HCT116 (cell line): Measurements from ENCODE around the gene METTL21C. TPM values are rescaled to one million over a fixed set of nuclear protein-coding genes. Genes with fewer than 3 reads are reported as not detected.

ENCODE experiments used
- ATAC-seq: fragments of 200-7000 bp; cut with Tn5 transposase; 2 replicates; pipeline ENCODE4 v1.9.1; 2020; ENCODE audit warnings: mild to moderate bottlenecking, moderate library complexity
- BruUV-seq: library from RNA; stranded (reverse); fragments of 400-500 nt; replicated peaks from 2 replicates; lab custom pipeline; 2021; lab: Mats Ljungman, UMichigan
- CTCF ChIA-PET: fragments of 300-600 bp; sonication (Branson Sonifier 250); formaldehyde crosslinking; loops from one replicate; lab custom pipeline; 2021; ENCODE audit warnings: antibody characterized with exemption; lab: Charles Lee
- POLR2A ChIA-PET: fragments of 300-600, 350-600 bp; sonication (Branson Sonifier 250); formaldehyde crosslinking; loops from one replicate; lab custom pipeline; 2021; ENCODE audit warnings: antibody characterized with exemption; lab: Charles Lee
- RAD21 ChIA-PET, 2 experiments: fragments of 300-600 bp; sonication (Branson Sonifier 250); formaldehyde crosslinking; loops; one replicate each; lab custom pipeline; 2023; ENCODE audit warnings: low total read pairs in 2 of 2; ENCODE audit not compliant: uncharacterized antibody in 2 of 2, unreplicated experiment in 2 of 2, low non-redundant PET in 1 of 2; lab: Charles Lee
- DNase-seq: peaks from one replicate; pipeline ENCODE4 v3.0.0-alpha.2; 2010; ENCODE audit warnings: low read depth, low spot score
- H2AFZ ChIP-seq: fragments of 200-600 bp; shearing (Covaris generic), sonication (generic); 2 replicates; pipeline ENCODE4 v1.6.1; 2017; ENCODE audit warnings: low read depth, mixed run types, mixed read lengths, antibody characterized with exemption, low read length; ENCODE audit not compliant: poor library complexity, severe bottlenecking
- H3K27ac ChIP-seq: 2 replicates; pipeline ENCODE4 v1.5.1; 2012; ENCODE audit warnings: low read depth, low read length
- H3K27me3 ChIP-seq: fragments of 200-600 bp; sonication (generic); 2 replicates; pipeline ENCODE4 v1.6.1; 2016; ENCODE audit warnings: mixed run types, low read length, mixed read lengths; ENCODE audit not compliant: insufficient read depth
- H3K36me3 ChIP-seq, 2 experiments: fragments of 200-500 bp in 1 of 2; fragments of 200-600 bp in 1 of 2; sonication (Bioruptor generic) in 1 of 2; sonication (generic) in 1 of 2; 2 replicates each; pipeline versions ENCODE4 v1.5.1 to v1.6.1; 2014 to 2016; ENCODE audit warnings: low read length in 2 of 2, inconsistent platforms in 1 of 2, mixed read lengths in 1 of 2, mixed run types in 1 of 2; ENCODE audit not compliant: insufficient read depth in 2 of 2, control insufficient read depth in 1 of 2
- H3K4me1 ChIP-seq, 2 experiments: fragments of 200-600 bp in 1 of 2; sonication (generic) in 1 of 2; 2 replicates each; pipeline versions ENCODE4 v1.5.1 to v1.6.1; 2012 to 2017; ENCODE audit warnings: low read length in 2 of 2, inconsistent platforms in 1 of 2, mild to moderate bottlenecking in 1 of 2, mixed read lengths in 1 of 2, mixed run types in 1 of 2, moderate library complexity in 1 of 2; ENCODE audit not compliant: insufficient read depth in 2 of 2, control insufficient read depth in 1 of 2
- H3K4me2 ChIP-seq: fragments of 200-600 bp; sonication (generic); 2 replicates; pipeline ENCODE4 v1.6.1; 2017; ENCODE audit warnings: mixed run types, low read length, mixed read lengths
- H3K4me3 ChIP-seq, 2 experiments: fragments of 200-600 bp in 1 of 2; sonication (generic) in 1 of 2; replicated peaks in 1 of 2; 2 replicates each; pipeline ENCODE4 v1.5.1; 2011 to 2016; ENCODE audit warnings: low read length in 2 of 2, control low read depth in 1 of 2, low read depth in 1 of 2, mild to moderate bottlenecking in 1 of 2, mixed read lengths in 1 of 2, mixed run types in 1 of 2
- H3K79me2 ChIP-seq: fragments of 200-600 bp; sonication (generic); 2 replicates; pipeline ENCODE4 v1.6.1; 2017; ENCODE audit warnings: mild to moderate bottlenecking, mixed run types, low read length, moderate library complexity, mixed read lengths; ENCODE audit not compliant: insufficient read depth
- H3K9ac ChIP-seq: fragments of 200-600 bp; sonication (generic); 2 replicates; pipeline ENCODE4 v1.6.1; 2016; ENCODE audit warnings: low read length, mixed read lengths
- H3K9me2 ChIP-seq: fragments of 200-600 bp; sonication (generic), shearing (Covaris generic); 2 replicates; pipeline ENCODE4 v1.6.1; 2017; ENCODE audit warnings: mixed run types, mild to moderate bottlenecking, moderate library complexity; ENCODE audit not compliant: insufficient read depth
- H3K9me3 ChIP-seq, 2 experiments: fragments of 200-500 bp in 1 of 2; fragments of 200-600 bp in 1 of 2; sonication (Bioruptor generic) in 1 of 2; sonication (generic) in 1 of 2; 2 replicates each; pipeline ENCODE4 v1.6.1; 2014 to 2017; ENCODE audit warnings: low read length in 2 of 2, mixed read lengths in 2 of 2, inconsistent platforms in 1 of 2, low read depth in 1 of 2, mild to moderate bottlenecking in 1 of 2, mixed run types in 1 of 2, moderate library complexity in 1 of 2; ENCODE audit not compliant: control insufficient read depth in 1 of 2, insufficient read depth in 1 of 2
- H4K20me1 ChIP-seq: fragments of 200-600 bp; sonication (generic), shearing (Covaris generic); 2 replicates; pipeline ENCODE4 v1.6.1; 2017; ENCODE audit warnings: mixed run types, mild to moderate bottlenecking, moderate library complexity; ENCODE audit not compliant: insufficient read depth
- CBX3 ChIP-seq: IDR thresholded peaks from 2 replicates; pipeline ENCODE4 v1.6.1; 2012; ENCODE audit warnings: low read depth
- EZH2 ChIP-seq: fragments of 200-600 bp; sonication (generic); IDR thresholded peaks from 2 replicates; pipeline ENCODE4 v1.6.1; 2017; ENCODE audit warnings: antibody characterized with exemption, mixed run types
- EZH2phosphoT487 ChIP-seq: fragments of 200-600 bp; IDR thresholded peaks from 2 replicates; pipeline ENCODE4 v1.6.1; 2018; ENCODE audit warnings: antibody characterized with exemption, borderline replicate concordance
- POLR2AphosphoS5 ChIP-seq: IDR thresholded peaks from 2 replicates; pipeline ENCODE4 v1.6.1; 2011; ENCODE audit warnings: mild to moderate bottlenecking, low read depth, low read length, moderate library complexity
- RAD21 ChIP-seq: IDR thresholded peaks from 2 replicates; pipeline ENCODE4 v1.6.1; 2012; ENCODE audit warnings: low read depth, mild to moderate bottlenecking
- ZBTB33 ChIP-seq: IDR thresholded peaks from 2 replicates; pipeline ENCODE4 v1.6.1; 2011; ENCODE audit warnings: mild to moderate bottlenecking, low read length, moderate library complexity; ENCODE audit not compliant: insufficient replicate concordance; ENCODE audit errors: extremely low read depth
- intact Hi-C: fragments of 100-400 bp; cut with micrococcal nuclease; formaldehyde crosslinking; loops from 2 replicates; pipeline ENCODE4 v1.10.0; 2022
- total RNA-seq: library from RNA; stranded (reverse); gene quantifications from one replicate; pipeline ENCODE4 v1.2.1, GENCODE V29; 2021; ENCODE audit not compliant: unreplicated experiment
- TF ChIP-seq, protein P1 (sequence below): IDR thresholded peaks from 2 replicates; pipeline ENCODE4 v1.6.1; 2012; ENCODE audit warnings: low read depth
- TF ChIP-seq, protein P2 (sequence below): IDR thresholded peaks from 2 replicates; pipeline ENCODE4 v1.6.1; 2012
- TF ChIP-seq, protein P3 (sequence below), 3 experiments: fragments of 200-600 bp in 1 of 3; sonication (generic) in 1 of 3; IDR thresholded peaks in 2 of 3; conservative IDR thresholded peaks in 1 of 3; 2 replicates each; pipeline ENCODE4 v1.5.1; 2012 to 2017; ENCODE audit warnings: low read depth in 2 of 3, low read length in 2 of 3, antibody characterized with exemption in 1 of 3, borderline replicate concordance in 1 of 3, control low read depth in 1 of 3, mild to moderate bottlenecking in 1 of 3, mixed read lengths in 1 of 3, mixed run types in 1 of 3, moderate library complexity in 1 of 3; ENCODE audit not compliant: insufficient read depth in 1 of 3

The METTL21C gene
- total RNA-seq, 1 experiment from 2014 or later = not detected

DNA sequence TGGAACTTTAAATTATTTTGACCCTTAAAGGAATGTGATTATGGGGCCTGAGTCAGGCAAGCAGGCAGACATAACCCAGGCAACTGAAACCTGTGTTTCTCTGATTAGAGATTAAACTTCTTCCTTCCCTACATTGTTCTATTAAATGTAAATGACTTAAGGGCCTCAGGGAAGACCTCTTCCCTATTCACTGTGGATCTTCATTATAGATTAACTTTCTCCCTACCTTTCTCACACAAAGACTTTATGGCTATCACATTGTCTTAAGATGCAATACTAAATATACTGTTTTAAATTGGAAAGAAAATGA lies 8.8 kb upstream of the METTL21C start (continued):
- TF ChIP-seq, protein P1, sequence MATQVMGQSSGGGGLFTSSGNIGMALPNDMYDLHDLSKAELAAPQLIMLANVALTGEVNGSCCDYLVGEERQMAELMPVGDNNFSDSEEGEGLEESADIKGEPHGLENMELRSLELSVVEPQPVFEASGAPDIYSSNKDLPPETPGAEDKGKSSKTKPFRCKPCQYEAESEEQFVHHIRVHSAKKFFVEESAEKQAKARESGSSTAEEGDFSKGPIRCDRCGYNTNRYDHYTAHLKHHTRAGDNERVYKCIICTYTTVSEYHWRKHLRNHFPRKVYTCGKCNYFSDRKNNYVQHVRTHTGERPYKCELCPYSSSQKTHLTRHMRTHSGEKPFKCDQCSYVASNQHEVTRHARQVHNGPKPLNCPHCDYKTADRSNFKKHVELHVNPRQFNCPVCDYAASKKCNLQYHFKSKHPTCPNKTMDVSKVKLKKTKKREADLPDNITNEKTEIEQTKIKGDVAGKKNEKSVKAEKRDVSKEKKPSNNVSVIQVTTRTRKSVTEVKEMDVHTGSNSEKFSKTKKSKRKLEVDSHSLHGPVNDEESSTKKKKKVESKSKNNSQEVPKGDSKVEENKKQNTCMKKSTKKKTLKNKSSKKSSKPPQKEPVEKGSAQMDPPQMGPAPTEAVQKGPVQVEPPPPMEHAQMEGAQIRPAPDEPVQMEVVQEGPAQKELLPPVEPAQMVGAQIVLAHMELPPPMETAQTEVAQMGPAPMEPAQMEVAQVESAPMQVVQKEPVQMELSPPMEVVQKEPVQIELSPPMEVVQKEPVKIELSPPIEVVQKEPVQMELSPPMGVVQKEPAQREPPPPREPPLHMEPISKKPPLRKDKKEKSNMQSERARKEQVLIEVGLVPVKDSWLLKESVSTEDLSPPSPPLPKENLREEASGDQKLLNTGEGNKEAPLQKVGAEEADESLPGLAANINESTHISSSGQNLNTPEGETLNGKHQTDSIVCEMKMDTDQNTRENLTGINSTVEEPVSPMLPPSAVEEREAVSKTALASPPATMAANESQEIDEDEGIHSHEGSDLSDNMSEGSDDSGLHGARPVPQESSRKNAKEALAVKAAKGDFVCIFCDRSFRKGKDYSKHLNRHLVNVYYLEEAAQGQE = no peak

DNA sequence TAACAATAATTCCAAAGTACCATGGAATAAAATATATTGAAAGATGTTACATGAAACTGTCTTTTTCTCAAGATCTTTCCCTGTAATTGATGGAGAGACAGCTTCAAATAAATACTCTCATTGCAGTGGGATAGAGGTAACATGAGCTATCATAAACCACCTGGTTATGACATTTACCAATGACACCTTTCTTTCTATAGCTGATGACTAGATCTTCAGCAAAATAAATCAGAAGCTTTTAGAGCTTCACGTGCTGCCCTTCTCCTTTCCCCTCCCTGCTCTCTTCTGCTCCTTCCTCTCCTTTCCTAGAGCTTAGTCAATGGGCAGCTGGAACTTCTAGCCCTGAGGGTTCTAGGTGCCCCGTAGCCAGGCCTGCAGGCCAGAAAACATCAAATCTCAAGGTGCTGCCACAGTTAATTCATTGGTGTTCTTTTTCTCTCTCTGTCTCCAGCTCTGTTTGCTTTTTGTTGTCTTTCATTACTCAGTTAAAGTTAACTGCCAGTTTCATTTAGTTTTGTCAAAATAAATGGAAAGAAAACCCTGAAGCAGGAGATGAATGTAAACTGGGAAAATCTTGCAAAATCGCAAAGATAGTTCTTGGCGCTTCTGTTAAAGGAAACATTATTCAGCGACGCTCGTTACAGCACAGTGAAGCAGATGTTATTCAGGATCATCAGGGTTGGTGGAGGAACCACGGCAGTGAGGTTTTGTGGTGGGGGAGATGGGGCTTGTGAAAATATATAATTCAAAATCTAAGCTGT lies 8.3 kb upstream of the METTL21C start:
- no peak overlapping the region for H2AFZ ChIP-seq
- no peak for ATAC-seq
- H3K9me2 ChIP-seq = no peaks in the 10 kb centered on the region
- DNase-seq = no peak
- ChIA-PET CTCF (no interaction called here), POLR2A (no interaction called here), RAD21 (no interaction called here)
- intact Hi-C loops = no loop called here
- no peak for TF ChIP-seq CBX3
- TF ChIP-seq, protein P2, sequence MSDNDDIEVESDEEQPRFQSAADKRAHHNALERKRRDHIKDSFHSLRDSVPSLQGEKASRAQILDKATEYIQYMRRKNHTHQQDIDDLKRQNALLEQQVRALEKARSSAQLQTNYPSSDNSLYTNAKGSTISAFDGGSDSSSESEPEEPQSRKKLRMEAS = no peak
- no peak for TF ChIP-seq EZH2
- no peak for TF ChIP-seq RAD21
- TF ChIP-seq POLR2AphosphoS5 = no peak
- TF ChIP-seq, protein P3, sequence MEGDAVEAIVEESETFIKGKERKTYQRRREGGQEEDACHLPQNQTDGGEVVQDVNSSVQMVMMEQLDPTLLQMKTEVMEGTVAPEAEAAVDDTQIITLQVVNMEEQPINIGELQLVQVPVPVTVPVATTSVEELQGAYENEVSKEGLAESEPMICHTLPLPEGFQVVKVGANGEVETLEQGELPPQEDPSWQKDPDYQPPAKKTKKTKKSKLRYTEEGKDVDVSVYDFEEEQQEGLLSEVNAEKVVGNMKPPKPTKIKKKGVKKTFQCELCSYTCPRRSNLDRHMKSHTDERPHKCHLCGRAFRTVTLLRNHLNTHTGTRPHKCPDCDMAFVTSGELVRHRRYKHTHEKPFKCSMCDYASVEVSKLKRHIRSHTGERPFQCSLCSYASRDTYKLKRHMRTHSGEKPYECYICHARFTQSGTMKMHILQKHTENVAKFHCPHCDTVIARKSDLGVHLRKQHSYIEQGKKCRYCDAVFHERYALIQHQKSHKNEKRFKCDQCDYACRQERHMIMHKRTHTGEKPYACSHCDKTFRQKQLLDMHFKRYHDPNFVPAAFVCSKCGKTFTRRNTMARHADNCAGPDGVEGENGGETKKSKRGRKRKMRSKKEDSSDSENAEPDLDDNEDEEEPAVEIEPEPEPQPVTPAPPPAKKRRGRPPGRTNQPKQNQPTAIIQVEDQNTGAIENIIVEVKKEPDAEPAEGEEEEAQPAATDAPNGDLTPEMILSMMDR (IDR thresholded peaks at IDR 0.05 in 2 of 3, conservative IDR thresholded peaks at IDR 0.05 in 1 of 3; ENCODE audit: borderline replicate concordance in 1 of 3, insufficient read depth in 1 of 3, low read depth in 2 of 3, low read length in 2 of 3) = no peak
- no peak for TF ChIP-seq EZH2phosphoT487
- TF ChIP-seq ZBTB33 = no peak
- no peak overlapping the region for H3K27ac ChIP-seq
- H3K9me3 ChIP-seq = no peaks in the 10 kb centered on the region; a peak in 2 of 4 replicates
- no peaks in the 10 kb centered on the region for H4K20me1 ChIP-seq
- no peak overlapping the region for H3K4me3 ChIP-seq
- no TSS peak for BruUV-seq
- H3K27me3 ChIP-seq = no peaks in the 10 kb centered on the region
- no peak overlapping the region for H3K4me2 ChIP-seq
- H3K9ac ChIP-seq = no peak overlapping the region
- no peaks in the 10 kb centered on the region for H3K79me2 ChIP-seq
- peaks cover 18 to 19% of the 10 kb centered on the region in 2 experiments for H3K4me1 ChIP-seq
- H3K36me3 ChIP-seq = no peaks in the 10 kb centered on the region
